DND-41 (cell line): ENCODE data around the gene EPHB6.

Experiments
- ATAC-seq: fragments of 200-7000 bp; cut with Tn5 transposase; 3 replicates; pipeline ENCODE4 v1.9.1; 2021; ENCODE audit warnings: low read depth; ENCODE audit not compliant: insufficient read depth
- DNase-seq: peaks from one replicate; pipeline ENCODE4 v3.0.0-alpha.2; 2020
- H2AFZ ChIP-seq: 2 replicates; pipeline ENCODE4 v1.6.0; 2012; ENCODE audit warnings: low read depth, low read length
- H3K27ac ChIP-seq: 2 replicates; pipeline ENCODE4 v1.5.1; 2012; ENCODE audit warnings: low read length, inconsistent platforms
- H3K27me3 ChIP-seq: fragments of 200-600 bp; sonication (generic); 2 replicates; pipeline ENCODE4 v1.6.0; 2012; ENCODE audit warnings: low read length, mild to moderate bottlenecking, inconsistent platforms; ENCODE audit not compliant: insufficient read depth, poor library complexity
- H3K36me3 ChIP-seq: 2 replicates; pipeline ENCODE4 v1.5.1; 2012; ENCODE audit warnings: low read length, inconsistent platforms; ENCODE audit not compliant: insufficient read depth
- H3K4me1 ChIP-seq: 2 replicates; pipeline ENCODE4 v1.5.1; 2012; ENCODE audit warnings: mild to moderate bottlenecking, low read length; ENCODE audit not compliant: insufficient read depth
- H3K4me2 ChIP-seq: 2 replicates; pipeline ENCODE4 v1.6.0; 2012; ENCODE audit warnings: mild to moderate bottlenecking, moderate library complexity, low read length, inconsistent platforms; ENCODE audit not compliant: insufficient read depth
- H3K4me3 ChIP-seq, 2 experiments: fragments of 200-600 bp in 1 of 2; shearing (Covaris generic) in 1 of 2; 2 replicates each; pipeline ENCODE4 v1.5.1; 2012 to 2016; ENCODE audit warnings: inconsistent platforms in 2 of 2, low read length in 2 of 2, mild to moderate bottlenecking in 2 of 2, low read depth in 1 of 2, moderate library complexity in 1 of 2
- H3K79me2 ChIP-seq: 2 replicates; pipeline ENCODE4 v1.6.0; 2012; ENCODE audit warnings: low read length, inconsistent platforms; ENCODE audit not compliant: insufficient read depth
- H3K9ac ChIP-seq: 2 replicates; pipeline ENCODE4 v1.6.0; 2012; ENCODE audit warnings: low read depth, mild to moderate bottlenecking, inconsistent platforms, low read length, moderate library complexity
- H3K9me3 ChIP-seq: 2 replicates; pipeline ENCODE4 v1.5.1; 2012; ENCODE audit warnings: low read length, moderate library complexity, mild to moderate bottlenecking, inconsistent platforms; ENCODE audit not compliant: insufficient read depth, severe bottlenecking
- H4K20me1 ChIP-seq: 2 replicates; pipeline ENCODE4 v1.6.0; 2012; ENCODE audit warnings: low read length; ENCODE audit not compliant: insufficient read depth
- EZH2 ChIP-seq: IDR thresholded peaks from 3 replicates; pipeline ENCODE4 v1.6.1; 2012; ENCODE audit warnings: borderline replicate concordance, low read depth, mild to moderate bottlenecking, moderate library complexity, low read length, inconsistent platforms; ENCODE audit not compliant: severe bottlenecking
- TF ChIP-seq, protein P1 (sequence below): IDR thresholded peaks from 2 replicates; pipeline ENCODE4 v1.5.1; 2012; ENCODE audit warnings: borderline replicate concordance, low read length, moderate library complexity, mild to moderate bottlenecking; ENCODE audit not compliant: poor library complexity, severe bottlenecking; ENCODE audit errors: extremely low read depth

Gene EPHB6

DNA sequence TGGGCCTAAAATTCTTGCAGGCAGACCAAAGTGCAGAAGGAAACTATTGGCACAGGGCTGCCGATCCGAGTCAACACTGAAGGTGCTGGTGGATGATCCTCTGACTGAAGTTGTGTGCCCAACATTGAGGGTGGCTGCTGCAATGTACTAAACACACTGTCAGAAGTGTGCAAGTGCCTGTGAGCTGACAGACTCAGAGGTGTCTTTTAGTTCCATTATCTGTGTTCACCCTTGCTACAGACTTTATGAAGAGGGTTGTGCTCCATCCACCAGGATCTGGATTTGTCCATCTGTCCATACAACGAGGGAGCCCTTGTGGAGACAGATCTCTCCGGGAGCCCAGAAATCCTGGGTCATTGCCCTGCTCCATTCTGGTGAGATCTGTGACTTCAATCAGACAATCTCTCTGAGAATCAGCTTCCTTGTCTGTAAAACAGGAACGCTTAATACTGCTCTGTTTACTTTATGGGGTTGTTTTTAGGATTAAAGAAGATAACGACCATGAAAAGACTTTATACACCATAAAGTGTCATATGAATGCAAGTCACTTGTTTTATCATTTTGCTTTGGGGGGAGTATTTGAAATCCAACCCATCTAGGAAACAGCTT is 40.2 kb downstream of the EPHB6 start:
- Histone ChIP-seq H4K20me1 (no peaks in the 10 kb centered on the region; the same call in 1 of the 2 replicates), H3K36me3 (no peaks in the 10 kb centered on the region), H3K27me3 (no peaks in the 10 kb centered on the region), H3K4me3 (no peak overlapping the region), H3K79me2 (no peaks in the 10 kb centered on the region), H2AFZ (no peak overlapping the region), H3K27ac (no peak overlapping the region), H3K4me1 (no peaks in the 10 kb centered on the region), H3K4me2 (no peak overlapping the region), H3K9me3 (no peaks in the 10 kb centered on the region), H3K9ac (no peak overlapping the region)
- no peak for TF ChIP-seq EZH2
- TF ChIP-seq, protein P1, sequence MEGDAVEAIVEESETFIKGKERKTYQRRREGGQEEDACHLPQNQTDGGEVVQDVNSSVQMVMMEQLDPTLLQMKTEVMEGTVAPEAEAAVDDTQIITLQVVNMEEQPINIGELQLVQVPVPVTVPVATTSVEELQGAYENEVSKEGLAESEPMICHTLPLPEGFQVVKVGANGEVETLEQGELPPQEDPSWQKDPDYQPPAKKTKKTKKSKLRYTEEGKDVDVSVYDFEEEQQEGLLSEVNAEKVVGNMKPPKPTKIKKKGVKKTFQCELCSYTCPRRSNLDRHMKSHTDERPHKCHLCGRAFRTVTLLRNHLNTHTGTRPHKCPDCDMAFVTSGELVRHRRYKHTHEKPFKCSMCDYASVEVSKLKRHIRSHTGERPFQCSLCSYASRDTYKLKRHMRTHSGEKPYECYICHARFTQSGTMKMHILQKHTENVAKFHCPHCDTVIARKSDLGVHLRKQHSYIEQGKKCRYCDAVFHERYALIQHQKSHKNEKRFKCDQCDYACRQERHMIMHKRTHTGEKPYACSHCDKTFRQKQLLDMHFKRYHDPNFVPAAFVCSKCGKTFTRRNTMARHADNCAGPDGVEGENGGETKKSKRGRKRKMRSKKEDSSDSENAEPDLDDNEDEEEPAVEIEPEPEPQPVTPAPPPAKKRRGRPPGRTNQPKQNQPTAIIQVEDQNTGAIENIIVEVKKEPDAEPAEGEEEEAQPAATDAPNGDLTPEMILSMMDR = no peak
- no peak for DNase-seq
- ATAC-seq = no peak

DNA sequence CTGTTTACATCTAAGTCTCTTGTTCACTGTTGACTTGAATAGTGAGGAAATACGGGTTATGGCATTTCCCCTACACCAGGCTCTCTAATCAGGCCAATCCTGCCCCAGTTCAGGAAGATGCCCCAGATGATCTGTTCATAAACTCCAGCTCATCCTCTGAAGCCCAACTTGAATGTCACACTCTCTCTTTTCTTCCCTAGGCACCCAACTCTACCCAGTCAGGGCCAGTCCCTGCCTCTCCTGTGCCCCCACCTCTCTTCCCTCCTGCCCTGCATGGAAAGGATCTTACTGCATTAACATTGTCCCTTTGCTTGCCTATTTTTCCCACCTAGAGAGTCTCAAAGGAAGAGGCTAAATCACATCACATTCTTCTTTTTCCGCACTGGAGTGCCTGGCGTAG is 41.3 kb downstream of the EPHB6 start:
- Histone ChIP-seq H3K9ac (no peak overlapping the region), H3K27me3 (no peaks in the 10 kb centered on the region), H3K4me3 (no peak overlapping the region), H3K79me2 (no peaks in the 10 kb centered on the region), H3K4me1 (no peaks in the 10 kb centered on the region), H3K27ac (no peak overlapping the region), H3K9me3 (no peaks in the 10 kb centered on the region), H3K4me2 (no peak overlapping the region), H4K20me1 (no peaks in the 10 kb centered on the region), H3K36me3 (no peaks in the 10 kb centered on the region), H2AFZ (no peak overlapping the region)
- TF ChIP-seq, protein P1 = no peak
- TF ChIP-seq EZH2 = no peak
- no peak for DNase-seq
- no peak for ATAC-seq

DNA sequence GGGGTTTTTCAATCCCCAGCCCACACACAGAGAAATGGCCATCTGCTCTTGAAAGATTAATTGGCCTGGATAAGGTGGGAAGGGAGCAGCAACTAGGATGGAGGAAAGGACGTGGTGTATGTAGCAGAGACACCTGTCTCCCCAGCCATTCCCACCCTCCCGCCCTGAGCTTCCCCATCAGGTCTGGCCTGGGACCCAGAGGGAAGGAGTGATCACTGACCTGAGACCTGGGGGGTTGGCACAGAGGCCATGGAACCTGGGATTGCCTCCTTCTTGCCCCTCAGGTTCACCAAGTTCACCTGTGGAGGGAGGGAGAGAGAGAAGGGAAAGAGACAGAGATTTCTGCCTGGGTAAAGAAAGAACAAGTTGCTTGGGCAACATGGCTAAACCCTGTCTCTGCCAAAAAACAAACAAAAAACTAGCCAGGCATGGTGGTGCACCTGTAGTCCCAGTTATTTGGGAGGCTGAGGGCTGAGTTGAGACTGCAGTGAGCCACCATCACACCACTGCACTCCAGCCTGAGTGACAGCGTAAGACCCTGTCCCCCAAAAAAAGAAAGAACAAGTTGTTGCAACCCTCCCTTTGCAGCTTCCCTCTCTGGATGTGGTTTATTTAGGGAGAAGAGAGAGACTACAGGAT is 42.0 kb downstream of the EPHB6 start:
- no peaks in the 10 kb centered on the region for H3K4me1 ChIP-seq
- no peaks in the 10 kb centered on the region for H4K20me1 ChIP-seq
- DNase-seq = no peak
- H3K9ac ChIP-seq = no peak overlapping the region
- TF ChIP-seq EZH2 = no peak
- no peaks in the 10 kb centered on the region for H3K79me2 ChIP-seq
- no peak overlapping the region for H3K4me2 ChIP-seq
- no peaks in the 10 kb centered on the region for H3K9me3 ChIP-seq
- ATAC-seq = no peak
- no peak overlapping the region for H3K4me3 ChIP-seq
- H3K27ac ChIP-seq = no peak overlapping the region
- no peak overlapping the region for H2AFZ ChIP-seq
- no peaks in the 10 kb centered on the region for H3K27me3 ChIP-seq
- no peaks in the 10 kb centered on the region for H3K36me3 ChIP-seq

DNA sequence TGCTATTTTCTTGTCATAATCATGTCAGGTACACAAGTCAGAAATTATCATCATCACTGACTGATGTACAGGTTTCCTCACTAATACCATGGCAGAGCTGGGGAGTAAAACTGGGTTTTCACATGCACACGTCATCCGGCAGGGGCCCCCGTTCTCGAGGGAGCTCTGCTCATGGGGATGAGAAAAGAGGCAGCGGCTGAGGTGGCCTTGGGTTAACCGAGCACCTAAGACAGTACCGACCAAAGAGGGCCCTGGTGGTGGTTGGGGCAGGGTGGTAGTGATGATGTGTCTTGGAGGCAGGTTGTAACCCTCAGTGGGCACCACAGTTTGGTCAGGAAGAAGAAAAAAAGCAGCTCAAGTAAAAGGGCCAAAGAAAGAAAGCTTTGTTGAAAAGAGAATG is 42.8 kb downstream of the EPHB6 start:
- H3K27me3 ChIP-seq = no peaks in the 10 kb centered on the region
- no peak for ATAC-seq
- H3K9ac ChIP-seq = no peak overlapping the region
- no peak for DNase-seq
- TF ChIP-seq, protein P1 = no peak
- no peak for TF ChIP-seq EZH2
- H3K4me2 ChIP-seq = no peak overlapping the region
- H3K79me2 ChIP-seq = no peaks in the 10 kb centered on the region
- no peak overlapping the region for H3K27ac ChIP-seq
- H4K20me1 ChIP-seq = no peaks in the 10 kb centered on the region
- no peaks in the 10 kb centered on the region for H3K36me3 ChIP-seq
- H3K9me3 ChIP-seq = no peaks in the 10 kb centered on the region
- no peak overlapping the region for H3K4me3 ChIP-seq
- no peak overlapping the region for H2AFZ ChIP-seq
- H3K4me1 ChIP-seq = no peaks in the 10 kb centered on the region
